ENCODE results near the gene TAS2R60. TPM values are rescaled to one million over a fixed set of nuclear protein-coding genes. Genes with fewer than 3 reads are reported as not detected.

Gene TAS2R60
- total and polyA plus RNA-seq, 12 donors: not detected

DNA sequence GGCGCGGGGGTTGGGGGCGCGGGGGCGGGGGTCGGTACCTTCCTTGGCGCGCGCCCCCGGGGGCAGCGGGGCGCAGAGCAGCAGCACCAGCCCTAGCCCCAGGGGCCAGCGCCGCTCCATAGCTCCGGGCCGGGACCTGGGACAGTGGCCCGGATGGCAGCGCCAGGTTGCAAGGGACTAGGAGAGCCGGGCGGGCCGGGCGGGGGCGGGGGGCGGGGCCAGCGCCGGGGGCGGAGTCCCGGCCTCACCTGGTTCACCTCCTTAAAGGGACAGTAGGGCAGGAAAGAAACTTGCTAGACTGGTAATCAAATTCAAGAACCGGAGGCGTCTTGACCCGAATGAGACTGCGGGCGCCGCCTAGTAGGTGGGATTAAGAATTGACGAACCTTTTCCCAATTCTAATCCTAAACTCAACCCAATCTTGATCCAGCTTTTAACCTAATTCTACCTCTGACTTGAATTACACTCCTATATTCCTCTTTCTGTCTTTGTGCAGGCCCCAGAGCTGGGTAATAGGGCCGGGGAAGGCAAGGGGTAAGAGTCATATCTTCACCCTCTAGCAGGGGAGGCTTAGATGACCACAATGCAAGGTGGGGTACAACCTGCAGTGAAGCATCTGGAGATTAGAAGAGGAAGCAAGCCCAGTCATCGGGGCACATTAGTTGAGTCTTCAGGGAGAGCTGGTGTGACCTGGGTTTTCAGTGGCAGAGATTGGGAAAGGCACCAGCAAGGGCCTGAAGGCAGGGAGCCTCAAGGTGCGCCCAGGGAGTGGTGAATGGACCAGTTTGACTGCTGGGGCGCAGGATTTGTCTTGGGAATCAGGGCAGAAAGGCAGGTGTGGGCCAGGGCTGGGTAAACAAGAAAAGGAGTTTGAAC is 34.3 kb upstream of the TAS2R60 start, which contains the start of gene EPHA1:
EPHA1 (minus strand) TSS at position 171 of the 876 bp plus-strand sequence; CDS start at position 120, 51 bp downstream.
- no peak for DNase-seq
- no peaks in the 10 kb centered on the region for H3K36me3 ChIP-seq
- intact Hi-C loops (cut with DNase I): loop anchor here in 1 of 10 donors (5.0 kb wide), 1 partner anchor 62 kb away; no protein-coding TSS in a partner anchor
- H3K27ac ChIP-seq: no peak within 1 kb of the TSS
- peak in 2 of 8 donors; percentile 16 to 18 for ATAC-seq
- TF ChIP-seq, protein P1, sequence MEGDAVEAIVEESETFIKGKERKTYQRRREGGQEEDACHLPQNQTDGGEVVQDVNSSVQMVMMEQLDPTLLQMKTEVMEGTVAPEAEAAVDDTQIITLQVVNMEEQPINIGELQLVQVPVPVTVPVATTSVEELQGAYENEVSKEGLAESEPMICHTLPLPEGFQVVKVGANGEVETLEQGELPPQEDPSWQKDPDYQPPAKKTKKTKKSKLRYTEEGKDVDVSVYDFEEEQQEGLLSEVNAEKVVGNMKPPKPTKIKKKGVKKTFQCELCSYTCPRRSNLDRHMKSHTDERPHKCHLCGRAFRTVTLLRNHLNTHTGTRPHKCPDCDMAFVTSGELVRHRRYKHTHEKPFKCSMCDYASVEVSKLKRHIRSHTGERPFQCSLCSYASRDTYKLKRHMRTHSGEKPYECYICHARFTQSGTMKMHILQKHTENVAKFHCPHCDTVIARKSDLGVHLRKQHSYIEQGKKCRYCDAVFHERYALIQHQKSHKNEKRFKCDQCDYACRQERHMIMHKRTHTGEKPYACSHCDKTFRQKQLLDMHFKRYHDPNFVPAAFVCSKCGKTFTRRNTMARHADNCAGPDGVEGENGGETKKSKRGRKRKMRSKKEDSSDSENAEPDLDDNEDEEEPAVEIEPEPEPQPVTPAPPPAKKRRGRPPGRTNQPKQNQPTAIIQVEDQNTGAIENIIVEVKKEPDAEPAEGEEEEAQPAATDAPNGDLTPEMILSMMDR (IDR thresholded peaks at IDR 0.05): peak in 8 of 9 donors; percentile 8 to 50 (median 36)
- H3K4me1 ChIP-seq: peaks cover 3 to 66% (median 15%) of the 10 kb centered on the region in 9 donors
- WGBS, 2 donors: 15 to 16% methylated on average over 23 to 39 of the region's 39 CpGs
- H3K9me3 ChIP-seq: no peaks in the 10 kb centered on the region
- peaks cover 0 to 16% (median 4%) of the 10 kb centered on the region in 7 donors for H3K27me3 ChIP-seq
- H3K4me3 ChIP-seq: peak within 1 kb of the TSS in 6 of 10 donors; percentile 13 to 47 (median 20)

DNA sequence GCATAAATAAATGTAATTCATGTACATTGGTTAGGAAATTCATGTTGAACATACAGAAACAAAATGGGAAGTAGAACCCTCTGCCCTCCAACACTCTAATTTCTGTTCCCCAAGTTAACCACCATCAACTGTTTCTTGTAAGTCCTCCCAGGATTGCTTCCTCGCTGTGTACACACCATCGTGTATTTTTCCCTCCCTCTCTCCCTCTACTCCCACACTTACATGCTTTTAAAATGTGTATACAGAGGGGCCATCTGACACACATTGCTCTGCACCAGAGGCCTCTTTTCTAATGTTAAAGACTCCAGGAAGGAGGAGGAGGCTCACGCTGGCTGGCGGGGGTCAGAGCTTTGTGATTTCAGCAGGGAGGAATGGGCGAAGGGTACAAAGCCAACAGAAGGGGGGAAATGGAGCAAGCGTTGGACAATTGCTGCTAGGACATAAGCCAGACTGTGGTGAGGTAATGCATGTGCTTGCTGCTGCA is 32.7 kb upstream of the TAS2R60 start:
- intact Hi-C loops (cut with DNase I): loop anchor here in 6 of 10 donors (10.0 kb wide), 4 partner anchors 46 to 106 kb away; partner anchors contain the start of genes FAM131B (in 3 of the 6) and CLCN1 (in 1 of the 6)
- WGBS, 2 donors: 33 to 43% methylated on average over 6 of the region's 6 CpGs
- TF ChIP-seq, protein P1 (IDR thresholded peaks at IDR 0.05): no peak
- peak overlapping the region in 1 of 10 donors; percentile 36 for H3K27ac ChIP-seq
- no peaks in the 10 kb centered on the region for H3K36me3 ChIP-seq
- ATAC-seq: peak in 5 of 8 donors; percentile 18 to 70 (median 49)
- H3K9me3 ChIP-seq: no peaks in the 10 kb centered on the region
- no peak for DNase-seq
- peaks cover 0 to 30% (median 10%) of the 10 kb centered on the region in 7 donors for H3K27me3 ChIP-seq
- H3K4me3 ChIP-seq: no peak overlapping the region
- peaks cover 3 to 64% (median 15%) of the 10 kb centered on the region in 9 donors for H3K4me1 ChIP-seq

DNA sequence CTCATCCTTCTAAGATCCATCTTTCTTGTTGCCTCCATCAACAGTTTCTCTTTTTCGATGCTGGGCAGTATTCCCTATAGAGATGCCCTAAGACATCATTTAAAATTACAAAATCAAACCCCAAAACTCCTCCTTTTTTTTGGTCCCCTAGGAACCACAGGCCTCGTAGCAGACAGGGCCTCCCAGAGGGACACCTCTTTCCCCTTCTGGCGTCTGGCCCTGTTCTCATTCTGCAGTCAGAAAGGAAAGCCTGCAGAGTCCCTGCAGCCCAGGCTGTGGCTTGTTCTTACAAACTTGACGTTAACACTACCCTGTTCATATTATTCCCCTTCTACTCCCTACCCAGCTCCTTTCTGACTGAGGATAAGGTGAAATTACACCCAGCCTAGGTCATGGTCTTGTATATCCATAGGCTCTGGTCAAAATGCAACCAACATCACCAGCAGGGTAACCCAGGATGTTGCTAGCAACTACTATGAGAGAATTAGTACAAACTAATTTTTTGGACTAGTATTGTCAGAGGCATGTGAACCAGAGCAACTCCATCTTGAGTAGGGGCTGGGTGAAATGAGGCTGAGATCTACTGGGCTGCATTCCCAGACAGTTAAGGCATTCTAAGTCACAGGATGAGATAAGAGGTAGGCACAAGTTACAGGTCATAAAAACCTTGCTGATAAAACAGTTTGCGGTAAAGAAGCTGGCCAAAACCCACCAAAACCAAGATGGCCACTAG is 31.1 kb upstream of the TAS2R60 start:
- WGBS, 2 donors: 66 to 76% methylated on average over 5 of the region's 5 CpGs
- intact Hi-C loops (cut with DNase I): loop anchor here in 6 of 10 donors (10.0 kb wide), 4 partner anchors 47 to 107 kb away; partner anchors contain the start of genes FAM131B (in 3 of the 6) and CLCN1 (in 1 of the 6)
- no peaks in the 10 kb centered on the region for H3K9me3 ChIP-seq
- DNase-seq (no peak), ATAC-seq (no peak)
- no peaks in the 10 kb centered on the region for H3K36me3 ChIP-seq
- no peak overlapping the region for H3K27ac ChIP-seq
- no peak overlapping the region for H3K4me3 ChIP-seq
- H3K4me1 ChIP-seq: peaks cover 3 to 71% (median 15%) of the 10 kb centered on the region in 9 donors
- H3K27me3 ChIP-seq: peaks cover 0 to 33% (median 10%) of the 10 kb centered on the region in 7 donors
- TF ChIP-seq, protein P1 (IDR thresholded peaks at IDR 0.05): no peak

Measured in heart right ventricle (tissue), 16 donors.